Ishikawa (cell line): ENCODE results near the gene SLC12A7.

Source experiments
- EP300 ChIP-seq: IDR thresholded peaks from 2 replicates; pipeline ENCODE4 v1.6.1; 2012; ENCODE audit warnings: borderline replicate concordance
- NFIC ChIP-seq: IDR thresholded peaks from 2 replicates; pipeline ENCODE4 v1.6.1; 2012
- RAD21 ChIP-seq: IDR thresholded peaks from 2 replicates; pipeline ENCODE4 v1.6.1; 2012; ENCODE audit warnings: low read depth
- TAF1 ChIP-seq: IDR thresholded peaks from 2 replicates; pipeline ENCODE4 v1.6.1; 2012; ENCODE audit warnings: low read depth, mild to moderate bottlenecking
- YY1 ChIP-seq: IDR thresholded peaks from 2 replicates; pipeline ENCODE4 v1.6.1; 2012; ENCODE audit warnings: low read depth
- TF ChIP-seq, protein P1 (sequence below): IDR thresholded peaks from 2 replicates; pipeline ENCODE4 v1.6.1; 2012; ENCODE audit warnings: low read depth, mild to moderate bottlenecking
- TF ChIP-seq, protein P2 (sequence below): IDR thresholded peaks from 2 replicates; pipeline ENCODE4 v1.6.1; 2012

DNA sequence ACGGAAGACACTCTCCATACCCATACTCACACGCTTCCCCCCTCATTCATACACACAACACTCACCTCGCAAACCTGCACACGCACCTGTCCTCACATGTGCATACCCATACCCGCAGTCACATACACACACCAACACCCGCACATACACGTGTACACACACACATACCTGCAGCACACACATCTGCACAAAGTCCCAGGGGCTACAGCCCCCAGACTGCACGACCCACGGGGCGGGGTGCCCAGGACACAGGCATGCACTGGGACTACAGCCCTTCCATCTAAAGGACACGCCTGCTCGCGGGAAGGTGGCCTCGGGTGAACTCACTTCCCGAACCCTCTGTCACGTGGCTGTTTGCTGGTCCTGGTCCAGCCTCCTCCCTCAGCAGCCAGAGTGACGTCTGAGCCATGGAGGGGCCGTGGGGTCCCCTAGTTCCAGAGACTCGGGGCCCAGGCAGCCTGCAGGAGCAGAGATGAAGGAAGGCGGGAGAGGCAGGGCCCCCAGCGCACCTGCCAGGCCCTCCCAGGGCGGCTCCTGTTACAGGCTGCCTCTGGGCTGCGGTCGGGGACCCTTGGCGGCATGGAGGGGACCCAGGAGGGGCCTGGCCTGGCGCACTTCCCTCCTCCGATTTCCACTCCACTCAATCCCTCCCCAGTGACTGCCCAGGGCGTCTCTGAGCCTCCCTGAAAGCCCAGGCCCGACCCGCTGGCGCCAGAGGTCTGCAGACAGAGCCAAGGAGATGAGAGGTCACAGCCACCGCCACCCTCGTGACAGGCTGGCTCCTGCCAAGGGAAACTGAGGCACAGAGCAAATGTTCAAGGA, 8.1 kb downstream of the SLC12A7 start:
- TF ChIP-seq EP300 = no peak
- TF ChIP-seq, protein P1, sequence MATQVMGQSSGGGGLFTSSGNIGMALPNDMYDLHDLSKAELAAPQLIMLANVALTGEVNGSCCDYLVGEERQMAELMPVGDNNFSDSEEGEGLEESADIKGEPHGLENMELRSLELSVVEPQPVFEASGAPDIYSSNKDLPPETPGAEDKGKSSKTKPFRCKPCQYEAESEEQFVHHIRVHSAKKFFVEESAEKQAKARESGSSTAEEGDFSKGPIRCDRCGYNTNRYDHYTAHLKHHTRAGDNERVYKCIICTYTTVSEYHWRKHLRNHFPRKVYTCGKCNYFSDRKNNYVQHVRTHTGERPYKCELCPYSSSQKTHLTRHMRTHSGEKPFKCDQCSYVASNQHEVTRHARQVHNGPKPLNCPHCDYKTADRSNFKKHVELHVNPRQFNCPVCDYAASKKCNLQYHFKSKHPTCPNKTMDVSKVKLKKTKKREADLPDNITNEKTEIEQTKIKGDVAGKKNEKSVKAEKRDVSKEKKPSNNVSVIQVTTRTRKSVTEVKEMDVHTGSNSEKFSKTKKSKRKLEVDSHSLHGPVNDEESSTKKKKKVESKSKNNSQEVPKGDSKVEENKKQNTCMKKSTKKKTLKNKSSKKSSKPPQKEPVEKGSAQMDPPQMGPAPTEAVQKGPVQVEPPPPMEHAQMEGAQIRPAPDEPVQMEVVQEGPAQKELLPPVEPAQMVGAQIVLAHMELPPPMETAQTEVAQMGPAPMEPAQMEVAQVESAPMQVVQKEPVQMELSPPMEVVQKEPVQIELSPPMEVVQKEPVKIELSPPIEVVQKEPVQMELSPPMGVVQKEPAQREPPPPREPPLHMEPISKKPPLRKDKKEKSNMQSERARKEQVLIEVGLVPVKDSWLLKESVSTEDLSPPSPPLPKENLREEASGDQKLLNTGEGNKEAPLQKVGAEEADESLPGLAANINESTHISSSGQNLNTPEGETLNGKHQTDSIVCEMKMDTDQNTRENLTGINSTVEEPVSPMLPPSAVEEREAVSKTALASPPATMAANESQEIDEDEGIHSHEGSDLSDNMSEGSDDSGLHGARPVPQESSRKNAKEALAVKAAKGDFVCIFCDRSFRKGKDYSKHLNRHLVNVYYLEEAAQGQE = no peak
- TF ChIP-seq RAD21 = no peak
- no peak for TF ChIP-seq YY1
- no peak for TF ChIP-seq TAF1
- TF ChIP-seq, protein P2, sequence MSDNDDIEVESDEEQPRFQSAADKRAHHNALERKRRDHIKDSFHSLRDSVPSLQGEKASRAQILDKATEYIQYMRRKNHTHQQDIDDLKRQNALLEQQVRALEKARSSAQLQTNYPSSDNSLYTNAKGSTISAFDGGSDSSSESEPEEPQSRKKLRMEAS = no peak
- no peak for TF ChIP-seq NFIC
